HEK293 (cell line): Measurements from ENCODE around the gene SIL1.

Experiments used
- CTCF ChIA-PET: fragments of 350-600 bp; formaldehyde crosslinking; extraction: SDS; loops from one replicate; lab custom pipeline; 2021; ENCODE audit warnings: antibody characterized with exemption; lab: Yijun Ruan, JAX
- POLR2A ChIA-PET: fragments of 300-600 bp; formaldehyde crosslinking; extraction: SDS; loops from one replicate; lab custom pipeline; 2020; ENCODE audit warnings: antibody characterized with exemption, inconsistent platforms; lab: Yijun Ruan, JAX
- H3K27ac ChIP-seq: fragments of 200-500 bp; sonication (Bioruptor generic); 2 replicates; pipeline ENCODE4 v1.5.1; 2014; ENCODE audit warnings: low read depth, low read length, control low read depth, inconsistent platforms; ENCODE audit errors: extremely low read depth
- H3K36me3 ChIP-seq, 2 experiments: fragments of 200-500 bp in 1 of 2; sonication (Bioruptor generic) in 1 of 2; 1 replicate in 1 of 2; 2 replicates in 1 of 2; pipeline ENCODE4 v1.5.1; 2014 to 2017; ENCODE audit warnings: inconsistent platforms in 2 of 2, low read length in 2 of 2; ENCODE audit not compliant: control insufficient read depth in 2 of 2, insufficient read depth in 1 of 2
- H3K4me1 ChIP-seq: fragments of 200-500 bp; sonication (Bioruptor generic); 2 replicates; pipeline ENCODE4 v1.5.1; 2014; ENCODE audit warnings: mild to moderate bottlenecking, low read length, inconsistent platforms; ENCODE audit not compliant: control insufficient read depth, insufficient read depth
- H3K4me3 ChIP-seq: 2 replicates; pipeline ENCODE4 v1.5.1; 2011; ENCODE audit warnings: low read depth, mild to moderate bottlenecking, control low read depth, low read length, moderate library complexity
- H3K9me3 ChIP-seq: fragments of 200-500 bp; sonication (Bioruptor generic); 2 replicates; pipeline ENCODE4 v1.5.1; 2014; ENCODE audit warnings: low read depth, low read length, inconsistent platforms; ENCODE audit not compliant: control insufficient read depth, insufficient read depth
- BCL11B ChIP-seq: fragments of 450-650 bp; formaldehyde crosslinking; IDR thresholded peaks from 2 replicates; pipeline ENCODE4 v1.5.1; 2016; ENCODE audit warnings: low read depth, missing biosample characterization, missing genetic modification characterization
- KLF10 ChIP-seq: fragments of 450-650 bp; IDR thresholded peaks from 2 replicates; pipeline ENCODE4 v1.5.1; 2018; ENCODE audit warnings: missing biosample characterization, mild to moderate bottlenecking, missing genetic modification characterization
- PRDM10 ChIP-seq: fragments of 450-650 bp; formaldehyde crosslinking; IDR thresholded peaks from 2 replicates; pipeline ENCODE4 v1.5.1; 2016; ENCODE audit warnings: missing biosample characterization, missing genetic modification characterization
- REST ChIP-seq: fragments of 450-650 bp; formaldehyde crosslinking; IDR thresholded peaks from 2 replicates; pipeline ENCODE4 v1.5.1; 2016; ENCODE audit warnings: missing biosample characterization, missing genetic modification characterization
- WT1 ChIP-seq: fragments of 450-650 bp; formaldehyde crosslinking; IDR thresholded peaks from 2 replicates; pipeline ENCODE4 v1.5.1; 2016; ENCODE audit warnings: missing biosample characterization, missing genetic modification characterization
- ZBTB21 ChIP-seq: fragments of 450-650 bp; formaldehyde crosslinking; IDR thresholded peaks from 2 replicates; pipeline ENCODE4 v1.5.1; 2017; ENCODE audit warnings: missing biosample characterization, missing genetic modification characterization
- ZFHX2 ChIP-seq: fragments of 450-650 bp; formaldehyde crosslinking; conservative IDR thresholded peaks from 2 replicates; pipeline ENCODE4 v1.5.1; 2016; ENCODE audit warnings: missing biosample characterization, missing genetic modification characterization
- ZFP3 ChIP-seq: fragments of 450-650 bp; formaldehyde crosslinking; IDR thresholded peaks from 2 replicates; pipeline ENCODE4 v1.5.1; 2016; ENCODE audit warnings: low read depth, missing biosample characterization, missing genetic modification characterization
- ZNF114 ChIP-seq: fragments of 450-650 bp; formaldehyde crosslinking; IDR thresholded peaks from 2 replicates; pipeline ENCODE4 v1.5.0; 2017; ENCODE audit warnings: missing biosample characterization, missing genetic modification characterization
- ZNF184 ChIP-seq: fragments of 450-650 bp; IDR thresholded peaks from 2 replicates; pipeline ENCODE4 v1.5.1; 2018; ENCODE audit warnings: missing biosample characterization, mild to moderate bottlenecking, missing genetic modification characterization
- ZNF2 ChIP-seq: fragments of 450-650 bp; formaldehyde crosslinking; IDR thresholded peaks from 2 replicates; pipeline ENCODE4 v1.5.1; 2016; ENCODE audit warnings: missing biosample characterization, missing genetic modification characterization
- ZNF354C ChIP-seq: fragments of 450-650 bp; formaldehyde crosslinking; IDR thresholded peaks from 2 replicates; pipeline ENCODE4 v1.5.1; 2016; ENCODE audit warnings: missing biosample characterization, missing genetic modification characterization, low read depth, borderline replicate concordance
- ZNF426 ChIP-seq: fragments of 450-650 bp; formaldehyde crosslinking; IDR thresholded peaks from 2 replicates; pipeline ENCODE4 v1.5.1; 2017; ENCODE audit warnings: missing biosample characterization, missing genetic modification characterization, mild to moderate bottlenecking, inconsistent platforms, moderate library complexity
- ZNF514 ChIP-seq: fragments of 450-650 bp; formaldehyde crosslinking; IDR thresholded peaks from 2 replicates; pipeline ENCODE4 v1.5.1; 2016; ENCODE audit warnings: missing biosample characterization, missing genetic modification characterization
- ZNF571 ChIP-seq: fragments of 450-650 bp; formaldehyde crosslinking; IDR thresholded peaks from 2 replicates; pipeline ENCODE4 v1.5.0; 2017; ENCODE audit warnings: missing biosample characterization, missing genetic modification characterization
- ZNF658 ChIP-seq: fragments of 450-650 bp; formaldehyde crosslinking; IDR thresholded peaks from 2 replicates; pipeline ENCODE4; 2016; ENCODE audit warnings: missing biosample characterization, missing genetic modification characterization
- ZNF701 ChIP-seq: fragments of 450-650 bp; formaldehyde crosslinking; IDR thresholded peaks from 2 replicates; pipeline ENCODE4 v1.5.1; 2016; ENCODE audit warnings: missing biosample characterization, missing genetic modification characterization
- ZNF830 ChIP-seq: fragments of 450-650 bp; IDR thresholded peaks from 2 replicates; pipeline ENCODE4 v1.5.0; 2018; ENCODE audit warnings: missing biosample characterization, missing genetic modification characterization, low read depth, mild to moderate bottlenecking, moderate library complexity
- ZXDB ChIP-seq: fragments of 450-650 bp; formaldehyde crosslinking; IDR thresholded peaks from 2 replicates; pipeline ENCODE4 v1.5.1; 2016; ENCODE audit warnings: missing biosample characterization, missing genetic modification characterization
- TF ChIP-seq, protein P1 (sequence below): fragments of 450-650 bp; formaldehyde crosslinking; IDR thresholded peaks from 2 replicates; pipeline ENCODE4 v1.5.1; 2017; ENCODE audit warnings: missing biosample characterization, missing genetic modification characterization
- TF ChIP-seq, protein P2 (sequence below): fragments of 450-650 bp; formaldehyde crosslinking; conservative IDR thresholded peaks from 2 replicates; pipeline ENCODE4 v1.5.1; 2016; ENCODE audit warnings: low read depth, missing biosample characterization, missing genetic modification characterization

The SIL1 gene

GRCh38 chr5:138978080-138978479 is 220.1 kb downstream of the SIL1 start:
- ChIA-PET CTCF (interaction anchor here (0.6 kb wide), 1 partner anchor 191 kb away, joined by 4 read pairs; no protein-coding TSS in a partner anchor), POLR2A (no interaction called here)
- Histone ChIP-seq H3K4me1 (no peaks in the 10 kb centered on the region), H3K9me3 (no peaks in the 10 kb centered on the region), H3K27ac (no peak overlapping the region), H3K4me3 (no peak overlapping the region), H3K36me3 (no peaks in the 10 kb centered on the region)
- TF ChIP-seq ZBTB21 (tag by site-specific recombination) (no peak), ZNF701 (tag by site-specific recombination) (no peak), WT1 (no peak), ZNF514 (no peak), ZNF354C (tag by site-specific recombination) (no peak), KLF10 (tag by site-specific recombination) (no peak), ZXDB (tag by site-specific recombination) (no peak), BCL11B (tag by site-specific recombination) (no peak), ZNF426 (tag by site-specific recombination) (no peak), ZNF114 (no peak), ZNF184 (tag by site-specific recombination) (no peak)
- TF ChIP-seq, protein P1, sequence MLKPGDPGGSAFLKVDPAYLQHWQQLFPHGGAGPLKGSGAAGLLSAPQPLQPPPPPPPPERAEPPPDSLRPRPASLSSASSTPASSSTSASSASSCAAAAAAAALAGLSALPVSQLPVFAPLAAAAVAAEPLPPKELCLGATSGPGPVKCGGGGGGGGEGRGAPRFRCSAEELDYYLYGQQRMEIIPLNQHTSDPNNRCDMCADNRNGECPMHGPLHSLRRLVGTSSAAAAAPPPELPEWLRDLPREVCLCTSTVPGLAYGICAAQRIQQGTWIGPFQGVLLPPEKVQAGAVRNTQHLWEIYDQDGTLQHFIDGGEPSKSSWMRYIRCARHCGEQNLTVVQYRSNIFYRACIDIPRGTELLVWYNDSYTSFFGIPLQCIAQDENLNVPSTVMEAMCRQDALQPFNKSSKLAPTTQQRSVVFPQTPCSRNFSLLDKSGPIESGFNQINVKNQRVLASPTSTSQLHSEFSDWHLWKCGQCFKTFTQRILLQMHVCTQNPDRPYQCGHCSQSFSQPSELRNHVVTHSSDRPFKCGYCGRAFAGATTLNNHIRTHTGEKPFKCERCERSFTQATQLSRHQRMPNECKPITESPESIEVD = no peak
- TF ChIP-seq, protein P2, sequence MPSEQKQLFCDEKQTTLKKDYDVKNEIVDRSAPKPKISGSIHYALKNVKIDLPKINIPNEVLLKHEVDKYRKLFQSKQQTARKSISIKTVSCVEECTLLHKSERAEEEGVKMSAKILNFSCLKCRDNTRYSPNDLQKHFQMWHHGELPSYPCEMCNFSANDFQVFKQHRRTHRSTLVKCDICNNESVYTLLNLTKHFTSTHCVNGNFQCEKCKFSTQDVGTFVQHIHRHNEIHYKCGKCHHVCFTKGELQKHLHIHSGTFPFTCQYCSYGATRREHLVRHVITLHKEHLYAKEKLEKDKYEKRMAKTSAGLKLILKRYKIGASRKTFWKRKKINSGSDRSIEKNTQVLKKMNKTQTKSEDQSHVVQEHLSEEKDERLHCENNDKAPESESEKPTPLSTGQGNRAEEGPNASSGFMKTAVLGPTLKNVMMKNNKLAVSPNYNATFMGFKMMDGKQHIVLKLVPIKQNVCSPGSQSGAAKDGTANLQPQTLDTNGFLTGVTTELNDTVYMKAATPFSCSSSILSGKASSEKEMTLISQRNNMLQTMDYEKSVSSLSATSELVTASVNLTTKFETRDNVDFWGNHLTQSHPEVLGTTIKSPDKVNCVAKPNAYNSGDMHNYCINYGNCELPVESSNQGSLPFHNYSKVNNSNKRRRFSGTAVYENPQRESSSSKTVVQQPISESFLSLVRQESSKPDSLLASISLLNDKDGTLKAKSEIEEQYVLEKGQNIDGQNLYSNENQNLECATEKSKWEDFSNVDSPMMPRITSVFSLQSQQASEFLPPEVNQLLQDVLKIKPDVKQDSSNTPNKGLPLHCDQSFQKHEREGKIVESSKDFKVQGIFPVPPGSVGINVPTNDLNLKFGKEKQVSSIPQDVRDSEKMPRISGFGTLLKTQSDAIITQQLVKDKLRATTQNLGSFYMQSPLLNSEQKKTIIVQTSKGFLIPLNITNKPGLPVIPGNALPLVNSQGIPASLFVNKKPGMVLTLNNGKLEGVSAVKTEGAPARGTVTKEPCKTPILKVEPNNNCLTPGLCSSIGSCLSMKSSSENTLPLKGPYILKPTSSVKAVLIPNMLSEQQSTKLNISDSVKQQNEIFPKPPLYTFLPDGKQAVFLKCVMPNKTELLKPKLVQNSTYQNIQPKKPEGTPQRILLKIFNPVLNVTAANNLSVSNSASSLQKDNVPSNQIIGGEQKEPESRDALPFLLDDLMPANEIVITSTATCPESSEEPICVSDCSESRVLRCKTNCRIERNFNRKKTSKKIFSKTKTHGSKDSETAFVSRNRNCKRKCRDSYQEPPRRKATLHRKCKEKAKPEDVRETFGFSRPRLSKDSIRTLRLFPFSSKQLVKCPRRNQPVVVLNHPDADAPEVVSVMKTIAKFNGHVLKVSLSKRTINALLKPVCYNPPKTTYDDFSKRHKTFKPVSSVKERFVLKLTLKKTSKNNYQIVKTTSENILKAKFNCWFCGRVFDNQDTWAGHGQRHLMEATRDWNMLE (tag by site-specific recombination) = no peak

DNA sequence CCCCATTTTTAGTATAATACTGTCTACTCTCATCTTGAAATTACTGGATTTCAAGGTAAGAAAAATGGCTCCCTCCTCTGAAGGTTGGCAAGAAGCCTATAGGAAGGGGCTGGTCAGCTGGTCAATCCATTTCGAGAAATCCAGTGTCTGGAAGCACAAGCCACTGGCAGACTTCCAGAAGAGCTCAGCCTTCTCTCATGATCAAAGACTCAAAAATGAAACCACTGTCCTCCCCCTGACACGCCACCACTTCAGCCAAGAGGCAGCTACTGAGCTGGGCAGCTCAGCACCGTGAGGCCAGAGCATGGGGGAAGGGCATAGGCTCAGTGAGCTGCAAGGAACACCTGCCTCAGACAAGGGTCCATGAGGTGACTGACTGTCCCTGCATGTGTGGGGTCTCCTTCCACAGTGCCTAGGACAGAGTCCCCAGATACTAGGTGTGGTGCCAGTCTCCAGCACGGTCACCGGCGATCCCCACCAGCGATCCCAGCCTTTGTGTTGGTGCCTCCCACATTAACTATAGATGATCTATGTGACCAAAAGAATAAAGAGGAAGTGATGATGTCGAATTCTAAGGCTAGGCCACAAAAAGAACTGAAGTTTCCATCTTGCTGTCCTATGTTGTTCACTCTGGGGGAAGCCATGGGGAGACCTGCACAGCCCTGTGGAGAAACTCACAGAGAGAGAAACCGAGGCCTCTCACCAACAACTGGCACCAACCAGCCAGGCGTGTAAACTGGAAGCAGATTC is 222.9 kb downstream of the SIL1 start:
- Histone ChIP-seq H3K4me3 (no peak overlapping the region), H3K27ac (no peak overlapping the region), H3K9me3 (no peaks in the 10 kb centered on the region), H3K36me3 (no peaks in the 10 kb centered on the region), H3K4me1 (no peaks in the 10 kb centered on the region)
- CTCF ChIA-PET = interaction anchor here (1.9 kb wide), 1 partner anchor 10 kb away, joined by 3 read pairs; no protein-coding TSS in a partner anchor
- POLR2A ChIA-PET = no interaction called here
- no peak for TF ChIP-seq ZNF2 (tag by site-specific recombination)
- TF ChIP-seq ZFP3 = no peak
- no peak for TF ChIP-seq REST
- TF ChIP-seq ZNF830 (tag by site-specific recombination) = no peak
- TF ChIP-seq ZNF658 (tag by site-specific recombination) = no peak
- no peak for TF ChIP-seq PRDM10
- TF ChIP-seq ZNF184 (tag by site-specific recombination) = no peak
- no peak for TF ChIP-seq ZNF701 (tag by site-specific recombination)
- no peak for TF ChIP-seq ZNF571 (tag by site-specific recombination)
- no peak for TF ChIP-seq ZFHX2 (tag by site-specific recombination)
